Measurements from ENCODE around the gene CAPZA1.

Gene CAPZA1

DNA sequence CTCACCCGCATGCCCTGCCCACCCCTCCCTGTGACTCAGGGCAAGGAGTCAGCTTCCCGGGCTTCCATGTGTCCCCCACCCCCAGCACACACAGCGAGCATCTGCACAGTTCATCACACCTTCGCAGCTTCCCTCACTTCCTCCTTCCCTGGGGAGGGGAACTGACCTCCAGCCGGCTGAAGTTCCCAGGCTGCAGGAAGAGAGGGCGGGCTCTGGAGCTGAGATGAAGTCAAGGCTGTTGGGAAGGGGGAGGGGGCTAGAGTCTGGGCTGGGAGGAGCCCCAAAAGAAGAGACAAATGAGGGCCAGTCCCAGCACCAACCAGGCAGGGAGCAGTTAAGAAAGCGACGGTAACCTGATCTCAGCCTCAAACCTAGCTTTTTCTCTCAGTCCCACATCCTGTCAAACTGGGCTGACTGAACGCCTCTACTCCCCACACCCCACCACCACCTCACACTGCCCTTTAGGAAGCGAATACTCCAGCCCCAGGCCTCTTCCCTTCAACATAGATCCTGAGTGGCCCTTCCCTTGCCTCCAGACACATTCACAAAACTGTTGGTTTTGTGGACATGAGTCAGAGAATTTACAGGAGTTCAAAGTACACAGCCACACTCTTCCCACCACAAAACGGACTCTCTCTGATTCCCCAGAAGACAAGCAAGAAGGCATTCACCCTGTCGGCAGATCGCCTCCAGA is 85.4 kb downstream of the CAPZA1 start (continued):
- TF ChIP-seq, protein P1, sequence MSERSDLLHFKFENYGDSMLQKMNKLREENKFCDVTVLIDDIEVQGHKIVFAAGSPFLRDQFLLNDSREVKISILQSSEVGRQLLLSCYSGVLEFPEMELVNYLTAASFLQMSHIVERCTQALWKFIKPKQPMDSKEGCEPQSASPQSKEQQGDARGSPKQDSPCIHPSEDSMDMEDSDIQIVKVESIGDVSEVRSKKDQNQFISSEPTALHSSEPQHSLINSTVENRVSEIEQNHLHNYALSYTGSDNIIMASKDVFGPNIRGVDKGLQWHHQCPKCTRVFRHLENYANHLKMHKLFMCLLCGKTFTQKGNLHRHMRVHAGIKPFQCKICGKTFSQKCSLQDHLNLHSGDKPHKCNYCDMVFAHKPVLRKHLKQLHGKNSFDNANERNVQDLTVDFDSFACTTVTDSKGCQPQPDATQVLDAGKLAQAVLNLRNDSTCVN (tag by site-specific recombination; optimal IDR thresholded peaks at IDR 0.05) = no peak
- TF ChIP-seq ZBTB17 (tag by site-specific recombination; IDR thresholded peaks at IDR 0.05) = peak; percentile 69
- TF ChIP-seq ZNF16 (tag by site-specific recombination; IDR thresholded peaks at IDR 0.05; ENCODE audit: low read depth) = no peak
- no peak for TF ChIP-seq ZNF112 (tag by site-specific recombination; IDR thresholded peaks at IDR 0.05)
- no peak for TF ChIP-seq ZNF169 (tag by site-specific recombination; IDR thresholded peaks at IDR 0.05)
- TF ChIP-seq ZNF184 (tag by site-specific recombination; IDR thresholded peaks at IDR 0.05) = no peak
- TF ChIP-seq ZSCAN30 (tag by site-specific recombination; IDR thresholded peaks at IDR 0.05) = 0 out of 2 replicates have a peak, but pooled peaks have one; percentile 12
- TF ChIP-seq SP2 (tag by site-specific recombination; IDR thresholded peaks at IDR 0.05) = peak; percentile 90
- TF ChIP-seq, protein P2, sequence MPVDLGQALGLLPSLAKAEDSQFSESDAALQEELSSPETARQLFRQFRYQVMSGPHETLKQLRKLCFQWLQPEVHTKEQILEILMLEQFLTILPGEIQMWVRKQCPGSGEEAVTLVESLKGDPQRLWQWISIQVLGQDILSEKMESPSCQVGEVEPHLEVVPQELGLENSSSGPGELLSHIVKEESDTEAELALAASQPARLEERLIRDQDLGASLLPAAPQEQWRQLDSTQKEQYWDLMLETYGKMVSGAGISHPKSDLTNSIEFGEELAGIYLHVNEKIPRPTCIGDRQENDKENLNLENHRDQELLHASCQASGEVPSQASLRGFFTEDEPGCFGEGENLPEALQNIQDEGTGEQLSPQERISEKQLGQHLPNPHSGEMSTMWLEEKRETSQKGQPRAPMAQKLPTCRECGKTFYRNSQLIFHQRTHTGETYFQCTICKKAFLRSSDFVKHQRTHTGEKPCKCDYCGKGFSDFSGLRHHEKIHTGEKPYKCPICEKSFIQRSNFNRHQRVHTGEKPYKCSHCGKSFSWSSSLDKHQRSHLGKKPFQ (tag by site-specific recombination; IDR thresholded peaks at IDR 0.05) = no peak
- peak; percentile 97 for TF ChIP-seq ZIC2 (tag by site-specific recombination; IDR thresholded peaks at IDR 0.05)
- no peak for TF ChIP-seq ZNF777 (tag by site-specific recombination; IDR thresholded peaks at IDR 0.05; ENCODE audit: borderline replicate concordance)
- TF ChIP-seq ZNF214 (tag by site-specific recombination; IDR thresholded peaks at IDR 0.05; ENCODE audit: borderline replicate concordance) = no peak
- TF ChIP-seq ZNF416 (tag by site-specific recombination; IDR thresholded peaks at IDR 0.05) = no peak
- TF ChIP-seq ZFP37 (tag by site-specific recombination; IDR thresholded peaks at IDR 0.05) = no peak
- TF ChIP-seq ZNF114 (tag by site-specific recombination; IDR thresholded peaks at IDR 0.05) = no peak
- TF ChIP-seq, protein P3, sequence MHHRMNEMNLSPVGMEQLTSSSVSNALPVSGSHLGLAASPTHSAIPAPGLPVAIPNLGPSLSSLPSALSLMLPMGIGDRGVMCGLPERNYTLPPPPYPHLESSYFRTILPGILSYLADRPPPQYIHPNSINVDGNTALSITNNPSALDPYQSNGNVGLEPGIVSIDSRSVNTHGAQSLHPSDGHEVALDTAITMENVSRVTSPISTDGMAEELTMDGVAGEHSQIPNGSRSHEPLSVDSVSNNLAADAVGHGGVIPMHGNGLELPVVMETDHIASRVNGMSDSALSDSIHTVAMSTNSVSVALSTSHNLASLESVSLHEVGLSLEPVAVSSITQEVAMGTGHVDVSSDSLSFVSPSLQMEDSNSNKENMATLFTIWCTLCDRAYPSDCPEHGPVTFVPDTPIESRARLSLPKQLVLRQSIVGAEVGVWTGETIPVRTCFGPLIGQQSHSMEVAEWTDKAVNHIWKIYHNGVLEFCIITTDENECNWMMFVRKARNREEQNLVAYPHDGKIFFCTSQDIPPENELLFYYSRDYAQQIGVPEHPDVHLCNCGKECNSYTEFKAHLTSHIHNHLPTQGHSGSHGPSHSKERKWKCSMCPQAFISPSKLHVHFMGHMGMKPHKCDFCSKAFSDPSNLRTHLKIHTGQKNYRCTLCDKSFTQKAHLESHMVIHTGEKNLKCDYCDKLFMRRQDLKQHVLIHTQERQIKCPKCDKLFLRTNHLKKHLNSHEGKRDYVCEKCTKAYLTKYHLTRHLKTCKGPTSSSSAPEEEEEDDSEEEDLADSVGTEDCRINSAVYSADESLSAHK (tag by site-specific recombination; IDR thresholded peaks at IDR 0.05) = no peak
- peak; percentile 78 for TF ChIP-seq ZBTB20 (tag by site-specific recombination; IDR thresholded peaks at IDR 0.05)
- no peak for TF ChIP-seq TCF7L2 (IDR thresholded peaks at IDR 0.05; ENCODE audit: borderline replicate concordance, low read depth, low read length)
- peak; percentile 28; the same call in 1 of the 2 replicates for TF ChIP-seq KLF8 (tag by site-specific recombination; IDR thresholded peaks at IDR 0.05)
- no peak for TF ChIP-seq ZNF37A (tag by site-specific recombination; IDR thresholded peaks at IDR 0.05)
- TF ChIP-seq SALL2 (tag by site-specific recombination; IDR thresholded peaks at IDR 0.05; ENCODE audit: borderline replicate concordance) = no peak
- TF ChIP-seq ZNF366 (tag by site-specific recombination; conservative IDR thresholded peaks at IDR 0.05) = peak; percentile 78
- TF ChIP-seq ZBTB8A (tag by site-specific recombination; IDR thresholded peaks at IDR 0.05) = peak; percentile 70
- TF ChIP-seq, protein P4, sequence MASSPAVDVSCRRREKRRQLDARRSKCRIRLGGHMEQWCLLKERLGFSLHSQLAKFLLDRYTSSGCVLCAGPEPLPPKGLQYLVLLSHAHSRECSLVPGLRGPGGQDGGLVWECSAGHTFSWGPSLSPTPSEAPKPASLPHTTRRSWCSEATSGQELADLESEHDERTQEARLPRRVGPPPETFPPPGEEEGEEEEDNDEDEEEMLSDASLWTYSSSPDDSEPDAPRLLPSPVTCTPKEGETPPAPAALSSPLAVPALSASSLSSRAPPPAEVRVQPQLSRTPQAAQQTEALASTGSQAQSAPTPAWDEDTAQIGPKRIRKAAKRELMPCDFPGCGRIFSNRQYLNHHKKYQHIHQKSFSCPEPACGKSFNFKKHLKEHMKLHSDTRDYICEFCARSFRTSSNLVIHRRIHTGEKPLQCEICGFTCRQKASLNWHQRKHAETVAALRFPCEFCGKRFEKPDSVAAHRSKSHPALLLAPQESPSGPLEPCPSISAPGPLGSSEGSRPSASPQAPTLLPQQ (tag by site-specific recombination; IDR thresholded peaks at IDR 0.05) = no peak
- TF ChIP-seq ZNF596 (tag by site-specific recombination; IDR thresholded peaks at IDR 0.05) = no peak
- TF ChIP-seq, protein P5, sequence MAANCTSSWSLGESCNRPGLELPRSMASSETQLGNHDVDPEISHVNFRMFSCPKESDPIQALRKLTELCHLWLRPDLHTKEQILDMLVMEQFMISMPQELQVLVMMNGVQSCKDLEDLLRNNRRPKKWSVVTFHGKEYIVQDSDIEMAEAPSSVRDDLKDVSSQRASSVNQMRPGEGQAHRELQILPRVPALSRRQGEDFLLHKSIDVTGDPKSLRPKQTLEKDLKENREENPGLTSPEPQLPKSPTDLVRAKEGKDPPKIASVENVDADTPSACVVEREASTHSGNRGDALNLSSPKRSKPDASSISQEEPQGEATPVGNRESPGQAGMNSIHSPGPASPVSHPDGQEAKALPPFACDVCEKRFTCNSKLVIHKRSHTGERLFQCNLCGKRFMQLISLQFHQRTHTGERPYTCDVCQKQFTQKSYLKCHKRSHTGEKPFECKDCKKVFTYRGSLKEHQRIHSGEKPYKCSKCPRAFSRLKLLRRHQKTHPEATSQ (tag by site-specific recombination; IDR thresholded peaks at IDR 0.05) = no peak
- no peak for TF ChIP-seq BCL11A (tag by site-specific recombination; IDR thresholded peaks at IDR 0.05; ENCODE audit: low read depth)
- no peak for TF ChIP-seq ZNF202 (tag by site-specific recombination; IDR thresholded peaks at IDR 0.05; ENCODE audit: borderline replicate concordance)
- no peak for TF ChIP-seq ZNF624 (tag by site-specific recombination; IDR thresholded peaks at IDR 0.05)
- no peak for TF ChIP-seq ZNF791 (tag by site-specific recombination; IDR thresholded peaks at IDR 0.05)
- peak; percentile 94 for TF ChIP-seq ZNF341 (tag by site-specific recombination; IDR thresholded peaks at IDR 0.05; ENCODE audit: low read depth)
- peak; percentile 89 for TF ChIP-seq PRDM1 (tag by site-specific recombination; IDR thresholded peaks at IDR 0.05)
- TF ChIP-seq GLIS2 (tag by site-specific recombination; IDR thresholded peaks at IDR 0.05) = peak; percentile 94
- peak; percentile 96 for TF ChIP-seq IKZF3 (tag by site-specific recombination; IDR thresholded peaks at IDR 0.05)

Measured in HEK293 (cell line).